Measurements from ENCODE around the gene UBE2QL1. TPM values are rescaled to one million over a fixed set of nuclear protein-coding genes. Genes with fewer than 3 reads are reported as not detected.

Gene UBE2QL1
- total RNA-seq, 1 experiment from 2014 or later: 0.50 TPM

- no peak for TF ChIP-seq AFF4 (CRISPR knock-in tag; IDR thresholded peaks at IDR 0.05; ENCODE audit: borderline replicate concordance)
- TF ChIP-seq USF2 (CRISPR knock-in tag; IDR thresholded peaks at IDR 0.05): no peak
- no peak for TF ChIP-seq ZNF425 (CRISPR knock-in tag; conservative IDR thresholded peaks at IDR 0.05)
- no peak for TF ChIP-seq CREM (CRISPR knock-in tag; IDR thresholded peaks at IDR 0.05)
- no peak for TF ChIP-seq FOXP4 (CRISPR knock-in tag; IDR thresholded peaks at IDR 0.05)
- TF ChIP-seq GTF2I (CRISPR knock-in tag; conservative IDR thresholded peaks at IDR 0.05): no peak
- TF ChIP-seq MYBL2 (CRISPR knock-in tag; IDR thresholded peaks at IDR 0.05): no peak
- TF ChIP-seq MLX (CRISPR knock-in tag; IDR thresholded peaks at IDR 0.05): no peak
- no peak for TF ChIP-seq ZNF532 (CRISPR knock-in tag; IDR thresholded peaks at IDR 0.05; ENCODE audit: borderline replicate concordance)
Measured at GRCh38 chr5:6502421-6502820, 53.8 kb downstream of the UBE2QL1 start (continued).

GRCh38 chr5:6503342-6503741, 54.7 kb downstream of the UBE2QL1 start:
- no peaks in the 10 kb centered on the region; the same call in 1 of the 2 replicates for H3K27me3 Mint-ChIP-seq (ENCODE audit: low read depth)
- CTCF ChIA-PET: no interaction called here
- DNase-seq (ENCODE audit: low spot score): no peak
- TF ChIP-seq NR2C2 (CRISPR knock-in tag; IDR thresholded peaks at IDR 0.05): no peak
- TF ChIP-seq CTCF (IDR thresholded peaks at IDR 0.05): no peak
- TF ChIP-seq GABPB1 (CRISPR knock-in tag; IDR thresholded peaks at IDR 0.05): no peak
- TF ChIP-seq RORB (CRISPR knock-in tag; IDR thresholded peaks at IDR 0.05): no peak
- no peak for TF ChIP-seq ZNF416 (CRISPR knock-in tag; IDR thresholded peaks at IDR 0.05)
- no peak for TF ChIP-seq FOXP4 (CRISPR knock-in tag; IDR thresholded peaks at IDR 0.05)
- TF ChIP-seq MYBL2 (CRISPR knock-in tag; IDR thresholded peaks at IDR 0.05): no peak

More at GRCh38 chr5:6503342-6503741, 54.7 kb downstream of the UBE2QL1 start:
- no peak overlapping the region for H3K27ac Mint-ChIP-seq
- peaks cover 11% of the 10 kb centered on the region for H3K9me3 Mint-ChIP-seq
- no peak overlapping the region for H3K4me3 Mint-ChIP-seq
- POLR2A ChIA-PET: no interaction called here
- no peak for ATAC-seq
- H3K4me1 Mint-ChIP-seq: no peaks in the 10 kb centered on the region
- H3K36me3 Mint-ChIP-seq: 0 out of 2 replicates have a peak, but pooled peaks cover 4% of the 10 kb centered on the region

Measured in WTC11 (cell line).